Measurements from ENCODE around the gene DNAAF2.

GRCh38 chr14:49653508-49653907 is 18.5 kb upstream of the DNAAF2 start:
- TF ChIP-seq POLR2AphosphoS5 (IDR thresholded peaks at IDR 0.05; ENCODE audit: low read depth, low read length) (no peak), SPI1 (IDR thresholded peaks at IDR 0.05; ENCODE audit: low read depth, low read length) (no peak)
